GM19467 (cell line): Measurements from ENCODE around the gene VPS35.
A peak's percentile ranks its signal among the peaks of the same experiment; 100 is the strongest.
"Not testable (repeated sequence)": the region's sequence is repeated elsewhere in the genome, so short reads cannot be mapped to it uniquely, and the experiment has no call there.

Experiments used
- ATAC-seq: cut with Tn5 transposase; IDR thresholded peaks from one replicate; pipeline ENCODE4 v1.9.1; 2021; ENCODE audit warnings: mild to moderate bottlenecking, moderate library complexity; ENCODE audit not compliant: unreplicated experiment

The VPS35 gene

GRCh38 chr16:46673320-46674013 is 15.5 kb downstream of the VPS35 start:
- ATAC-seq: peak; percentile 86

DNA sequence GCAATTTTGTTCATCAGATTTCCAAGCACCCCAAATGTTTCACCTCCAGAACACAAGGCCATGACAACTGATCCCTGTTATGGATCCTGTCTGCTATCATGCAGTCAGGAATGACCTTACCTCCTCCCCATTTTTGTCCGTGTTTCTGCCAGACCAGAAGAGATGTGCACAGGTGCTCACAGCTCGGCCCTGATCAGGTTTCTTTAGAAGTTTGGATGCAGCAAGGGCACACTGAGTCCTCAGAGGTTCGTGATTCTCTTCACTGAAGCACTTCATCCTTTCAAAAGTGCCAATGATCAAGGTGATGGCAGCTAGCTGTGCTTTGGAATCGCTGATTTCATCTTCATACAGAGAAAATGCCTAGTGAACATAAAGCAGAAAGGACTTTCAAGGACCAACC is 26.9 kb downstream of the VPS35 start:
- no peak for ATAC-seq

- ATAC-seq: peak; percentile 93
These were observed 30.1 kb downstream of the VPS35 start for GRCh38 chr16:46658925-46659324.

DNA sequence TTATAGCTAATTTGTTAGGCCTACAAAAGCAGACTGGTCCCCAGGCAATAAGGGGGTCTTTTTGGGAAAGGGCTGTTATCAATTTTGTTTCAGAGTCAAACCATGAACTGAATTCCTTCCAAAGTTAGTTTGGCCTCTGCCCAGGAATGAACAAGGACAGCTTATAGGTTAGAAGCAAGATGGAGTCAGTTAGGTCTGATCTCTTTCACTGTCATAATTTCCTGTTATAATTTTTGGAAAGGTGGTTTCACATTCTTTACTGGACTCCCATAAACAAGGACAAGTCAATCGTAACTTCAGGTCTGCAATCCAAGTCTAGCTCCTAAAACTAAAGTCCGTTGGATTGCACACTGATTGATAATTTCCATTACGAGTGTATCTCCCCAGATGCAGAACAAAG is 37.7 kb downstream of the VPS35 start:
- no peak for ATAC-seq

DNA sequence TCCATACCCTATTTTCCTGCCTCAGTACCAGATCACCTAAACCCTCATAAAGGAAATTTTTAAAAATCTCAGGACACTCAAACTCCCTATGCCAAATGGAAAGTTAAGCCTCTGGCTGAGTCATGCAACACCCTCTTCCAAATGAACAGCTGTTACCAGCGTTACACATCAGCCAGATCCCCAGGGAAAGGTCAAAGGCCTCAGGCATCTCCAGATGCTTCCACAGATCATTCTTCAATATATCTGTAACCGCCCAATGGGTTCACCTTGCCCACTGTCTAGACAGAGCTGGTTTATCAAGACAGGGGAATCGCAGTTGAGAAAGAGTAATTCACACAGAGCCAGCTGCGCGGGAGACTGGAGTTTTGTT is 38.7 kb downstream of the VPS35 start:
- ATAC-seq: no peak

DNA sequence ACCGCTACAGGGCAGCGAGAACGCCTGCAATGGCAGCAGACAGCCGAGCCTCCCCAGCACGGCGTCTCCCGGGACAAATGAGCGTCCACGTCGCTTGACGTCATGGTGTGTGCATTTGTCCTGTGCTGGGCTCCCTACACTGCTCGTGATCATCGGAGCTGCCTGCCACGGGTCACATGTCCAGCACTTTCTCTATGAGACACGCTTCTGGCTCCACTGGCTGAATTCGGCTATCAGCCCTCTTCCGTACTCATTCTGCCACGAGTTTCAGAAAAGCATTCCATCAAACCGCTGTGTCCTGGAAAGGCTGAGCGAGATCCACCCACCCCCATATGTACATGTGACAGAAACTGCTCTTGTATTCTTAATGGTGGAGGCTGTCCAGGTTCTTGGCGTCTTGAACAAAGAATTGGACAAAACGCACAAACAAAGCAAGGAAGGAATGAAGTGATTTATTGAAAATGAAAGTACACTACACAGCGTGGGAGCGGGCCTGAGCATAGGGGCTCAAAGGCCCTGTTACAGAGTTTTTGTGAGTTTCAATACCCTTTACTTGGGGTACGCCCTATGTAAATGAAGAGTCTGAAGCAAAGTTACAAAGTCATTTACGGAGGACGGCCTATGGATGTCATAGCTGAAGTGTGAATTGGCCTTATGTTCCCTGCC is 39.3 kb downstream of the VPS35 start:
- ATAC-seq: no peak

GRCh38 chr16:46648656-46649055 is 40.3 kb downstream of the VPS35 start:
- no peak for ATAC-seq

DNA sequence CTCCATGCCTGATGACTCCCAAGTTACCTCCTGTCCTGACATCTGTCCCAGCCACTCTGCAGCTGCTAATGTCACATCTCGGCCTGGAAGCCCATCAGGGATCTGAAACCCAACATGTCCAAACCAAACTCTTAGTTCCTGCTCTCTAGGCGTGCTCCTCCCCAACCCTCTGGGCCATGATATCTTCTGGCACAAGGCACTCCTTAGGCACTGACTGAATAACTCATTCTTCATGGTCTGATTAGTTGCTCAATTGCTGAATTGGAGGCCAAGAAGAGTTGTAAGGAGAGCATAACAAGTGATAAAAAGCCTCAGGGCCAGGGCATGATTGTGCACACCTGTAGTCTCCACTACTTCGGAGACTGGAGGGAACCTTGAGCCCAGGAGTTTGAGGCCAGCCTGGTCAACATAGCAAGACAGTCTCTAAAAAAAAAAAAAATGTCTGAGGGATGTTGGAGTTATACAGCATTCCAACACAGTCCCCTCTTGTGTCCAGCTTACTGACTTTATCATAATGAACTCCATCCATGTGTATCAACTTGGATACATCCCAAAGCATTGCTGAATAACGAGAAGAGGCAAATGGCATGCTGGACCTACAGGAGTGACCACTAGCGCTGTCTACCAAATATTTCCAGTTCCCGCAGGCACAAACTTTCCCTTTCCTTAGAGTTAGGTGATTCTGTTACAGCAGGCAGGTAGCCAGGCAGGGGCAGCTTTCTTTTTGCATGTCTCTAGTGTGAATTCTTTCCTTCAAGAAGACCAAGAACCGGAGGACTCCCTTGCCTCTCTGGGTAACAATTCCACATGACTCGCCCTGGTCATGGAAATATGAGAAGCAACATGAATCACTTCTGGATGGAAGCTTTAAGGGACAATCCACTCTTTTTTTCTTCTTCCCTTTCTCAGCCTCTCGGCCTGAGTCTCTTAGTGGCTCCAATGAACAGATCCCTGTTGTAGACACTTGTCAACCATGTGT is 49.7 kb downstream of the VPS35 start:
- ATAC-seq: no peak

- peak; percentile 46 for ATAC-seq
These were observed 55.9 kb downstream of the VPS35 start for GRCh38 chr16:46632778-46633733.

DNA sequence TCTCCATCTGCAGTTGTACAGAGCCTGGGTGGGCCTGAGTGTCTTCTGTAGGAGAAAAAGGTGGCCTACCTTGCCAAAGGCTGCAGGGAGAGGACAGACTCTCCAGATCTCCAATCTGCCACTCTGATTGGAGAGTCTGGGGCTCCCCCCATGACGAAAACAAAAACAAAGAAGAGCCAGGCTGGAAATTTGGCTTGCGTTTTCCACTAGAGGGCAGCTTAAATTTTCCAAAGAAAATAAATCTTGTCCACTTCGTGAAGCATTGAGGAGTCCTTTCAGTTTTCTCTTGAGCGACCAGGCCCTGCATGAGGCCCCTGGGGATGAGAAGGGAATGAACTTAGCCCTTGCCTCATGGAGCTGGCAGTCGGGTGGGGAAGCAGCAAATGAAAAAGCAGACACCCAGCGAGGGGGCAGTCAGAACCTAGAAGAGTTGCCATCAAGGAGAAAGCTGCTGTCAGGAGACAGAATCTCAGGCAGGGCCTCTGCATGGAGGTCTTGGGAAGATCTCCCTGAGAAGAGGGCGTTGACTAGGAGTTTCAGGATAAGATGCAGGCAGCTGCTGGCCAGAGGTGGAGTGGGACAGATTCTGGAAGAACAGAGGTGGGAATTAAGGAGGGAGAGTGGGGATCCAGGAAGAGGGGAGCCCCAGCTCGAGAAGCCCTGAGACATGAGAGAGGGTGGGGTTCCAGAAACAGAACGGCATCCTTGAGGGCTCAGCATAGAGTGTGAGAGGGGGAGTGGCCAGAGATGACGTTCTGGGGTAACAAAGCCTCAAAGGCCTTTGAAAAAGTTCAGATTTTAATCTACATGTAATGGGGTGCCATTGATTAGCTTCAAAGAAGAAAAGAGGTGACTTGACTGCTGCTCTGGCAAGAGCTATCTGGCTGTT is 59.4 kb downstream of the VPS35 start:
- ATAC-seq: no peak

GRCh38 chr16:46627746-46628145 is 61.2 kb downstream of the VPS35 start:
- ATAC-seq: no peak

DNA sequence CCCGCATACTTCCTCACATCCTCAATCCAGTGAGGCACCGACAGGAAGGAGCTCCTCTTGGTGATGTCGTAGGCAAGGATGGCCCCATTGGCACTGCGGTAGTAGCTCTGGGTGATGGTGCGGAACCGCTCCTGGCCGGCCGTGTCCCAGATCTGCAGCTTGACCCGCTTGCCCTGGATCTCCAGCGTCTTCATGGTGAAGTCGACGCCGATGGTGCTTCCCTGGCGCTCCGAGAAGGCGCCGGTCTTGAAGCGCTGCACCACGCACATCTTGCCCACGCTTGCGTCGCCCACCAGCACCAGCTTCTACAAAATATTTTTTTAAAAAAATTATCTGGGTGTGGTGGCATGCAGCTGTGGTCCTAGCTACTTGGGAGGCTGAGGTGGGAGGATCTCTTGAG is 62.3 kb downstream of the VPS35 start:
- not testable (repeated sequence) for ATAC-seq

- ATAC-seq: not testable (repeated sequence)
These were observed 64.1 kb downstream of the VPS35 start for GRCh38 chr16:46624862-46625261.

DNA sequence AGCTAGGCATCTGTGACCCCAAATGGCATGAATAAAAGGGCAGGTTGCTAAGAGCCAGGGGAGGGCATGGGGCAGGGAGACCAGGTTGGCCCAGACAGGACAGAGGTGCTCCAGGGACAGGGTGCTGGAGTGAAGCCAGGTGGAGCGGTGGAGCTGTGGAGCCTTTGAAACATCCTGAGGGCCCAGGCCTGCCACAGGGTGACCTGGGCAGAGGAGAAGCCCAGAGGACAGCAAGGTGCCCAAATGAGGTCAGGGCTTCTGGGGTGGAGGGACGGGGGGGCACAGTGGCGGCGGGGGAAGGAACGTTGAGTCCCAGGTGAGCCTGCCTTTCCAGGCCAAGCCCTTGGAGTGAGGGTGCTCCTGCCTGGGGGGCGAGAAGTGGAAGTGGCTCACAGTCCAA is 65.3 kb downstream of the VPS35 start:
- not testable (repeated sequence) for ATAC-seq

DNA sequence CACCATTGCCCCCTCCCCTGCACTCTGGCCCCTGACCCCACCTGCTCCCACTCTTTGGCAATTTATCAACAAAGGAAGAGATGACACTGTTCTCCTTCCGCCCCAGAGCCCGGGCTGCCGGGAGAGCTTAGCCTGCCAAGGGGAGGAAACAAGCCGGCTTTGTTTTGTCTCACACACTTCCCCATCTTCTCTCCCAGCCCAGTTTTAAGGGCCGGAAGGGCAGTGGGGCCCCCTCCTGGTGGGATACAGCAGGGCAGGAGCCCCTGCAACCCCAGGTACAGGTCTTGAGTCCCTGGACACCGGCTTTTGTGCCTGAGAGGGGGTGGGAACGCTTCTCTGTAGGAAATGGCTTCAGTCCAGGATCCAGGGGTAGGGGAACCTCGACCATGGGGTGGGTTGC is 65.7 kb downstream of the VPS35 start:
- not testable (repeated sequence) for ATAC-seq

DNA sequence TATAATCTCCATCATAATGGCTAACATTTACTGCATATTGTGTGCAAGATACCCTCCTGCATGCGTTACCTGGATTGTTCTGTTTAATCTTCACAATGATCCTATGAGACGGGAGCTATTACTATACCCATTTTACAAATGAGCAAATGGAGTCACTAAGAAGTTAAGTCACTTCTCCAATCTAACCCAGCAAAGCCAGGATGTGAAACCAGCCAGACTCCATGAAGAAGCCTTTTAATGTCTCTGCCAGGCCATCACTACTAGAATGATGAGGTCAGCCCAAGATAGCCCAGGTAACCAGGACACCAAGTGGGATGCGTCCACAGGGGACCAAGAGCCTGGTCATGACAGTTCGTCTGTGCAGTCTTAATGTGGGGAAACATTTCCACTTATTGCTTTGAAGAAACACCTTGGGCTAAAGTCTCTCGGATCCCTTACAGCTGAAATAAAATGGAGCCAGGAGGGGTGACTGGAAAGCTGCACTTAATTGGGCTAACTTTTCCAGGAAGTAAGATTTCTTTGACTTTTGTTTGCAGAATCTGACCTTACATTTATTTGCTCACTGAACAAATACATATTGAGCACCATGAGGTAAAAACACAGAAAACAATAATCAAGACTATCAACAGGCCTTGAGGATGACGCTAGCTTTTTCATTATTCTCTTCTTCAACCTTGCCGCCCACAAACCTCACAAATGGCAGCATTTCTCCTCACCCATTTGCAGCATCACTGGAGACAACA is 66.9 kb downstream of the VPS35 start:
- no peak for ATAC-seq

GRCh38 chr16:46621006-46621933 is 67.7 kb downstream of the VPS35 start, which contains the start of gene SHCBP1:
Gene SHCBP1, minus strand, starts transcription at chr16:46621379. Its CDS starts 20 bp downstream, at chr16:46621359.
- peak; percentile 91 for ATAC-seq
